Fibroblast of lung (primary cell): Measurements from ENCODE around the gene ACSL3. TPM values are rescaled to one million over a fixed set of nuclear protein-coding genes. Genes with fewer than 3 reads are reported as not detected.
A peak's percentile ranks its signal among the peaks of the same experiment; 100 is the strongest.

Source experiments
- DNase-seq, 2 donors: peaks; one replicate each; pipeline versions ENCODE4 v3.0.0 to v3.0.0-alpha.2; 2010; ENCODE audit warnings: low read depth in 2 of 2
- H2AFZ ChIP-seq: 2 replicates; pipeline ENCODE4 v1.5.1; 2012; ENCODE audit warnings: low read length, control low read depth, inconsistent platforms
- H3K27ac ChIP-seq: 2 replicates; pipeline ENCODE4 v1.5.1; 2011; ENCODE audit warnings: low read length, control low read depth; ENCODE audit not compliant: insufficient read depth
- H3K27me3 ChIP-seq: 2 replicates; pipeline ENCODE4 v1.5.1; 2011; ENCODE audit warnings: mild to moderate bottlenecking, low read length; ENCODE audit not compliant: control insufficient read depth, insufficient read depth
- H3K36me3 ChIP-seq: 2 replicates; pipeline ENCODE4 v1.5.1; 2011; ENCODE audit warnings: low read length; ENCODE audit not compliant: control insufficient read depth, insufficient read depth
- H3K4me1 ChIP-seq: 2 replicates; pipeline ENCODE4 v1.5.1; 2011; ENCODE audit warnings: low read length; ENCODE audit not compliant: control insufficient read depth, insufficient read depth; ENCODE audit errors: extremely low read depth
- H3K4me2 ChIP-seq: 2 replicates; pipeline ENCODE4 v1.5.1; 2011; ENCODE audit warnings: low read length, control low read depth; ENCODE audit not compliant: insufficient read depth; ENCODE audit errors: extremely low read depth
- H3K4me3 ChIP-seq, 4 experiments: fragments of 200-600 bp in 1 of 4; sonication (generic) in 1 of 4; replicated peaks in 1 of 4; 2 replicates each; pipeline ENCODE4 v1.5.1; 2011 to 2016; ENCODE audit warnings: low read length in 4 of 4, low read depth in 3 of 4, mild to moderate bottlenecking in 3 of 4, control low read depth in 2 of 4, inconsistent platforms in 1 of 4, mixed read lengths in 1 of 4; ENCODE audit not compliant: insufficient read depth in 1 of 4; ENCODE audit errors: control extremely low read depth in 1 of 4
- H3K79me2 ChIP-seq: 2 replicates; pipeline ENCODE4 v1.5.1; 2012; ENCODE audit warnings: mild to moderate bottlenecking, low read length, inconsistent platforms; ENCODE audit not compliant: control insufficient read depth, insufficient read depth
- H3K9ac ChIP-seq: 2 replicates; pipeline ENCODE4 v1.5.1; 2011; ENCODE audit warnings: mild to moderate bottlenecking, low read length, control low read depth; ENCODE audit not compliant: insufficient read depth
- H3K9me3 ChIP-seq: 2 replicates; pipeline ENCODE4 v1.5.1; 2012; ENCODE audit warnings: low read depth, low read length; ENCODE audit not compliant: control insufficient read depth, insufficient read depth
- H4K20me1 ChIP-seq: 2 replicates; pipeline ENCODE4 v1.5.1; 2011; ENCODE audit warnings: low read length; ENCODE audit not compliant: control insufficient read depth, insufficient read depth; ENCODE audit errors: extremely low read depth
- CTCF ChIP-seq, 2 donors: IDR thresholded peaks in 1 of 2; conservative IDR thresholded peaks in 1 of 2; 1 replicate in 1 of 2; 2 replicates in 1 of 2; pipeline ENCODE4 v1.5.1; 2011 to 2012; ENCODE audit warnings: low read length in 2 of 2, control low read depth in 1 of 2, inconsistent platforms in 1 of 2, low read depth in 1 of 2, mild to moderate bottlenecking in 1 of 2
- EZH2 ChIP-seq: IDR thresholded peaks from 2 replicates; pipeline ENCODE4 v1.5.1; 2012; ENCODE audit warnings: low read length, control low read depth, mild to moderate bottlenecking; ENCODE audit errors: missing control alignments
- polyA plus RNA-seq, 2 donors: library from polyadenylated mRNA; depleted of rRNA in 1 of 2; stranded (reverse) in 1 of 2; unstranded in 1 of 2; fragments of >200 nt; gene quantifications; 2 replicates each; pipeline ENCODE4 v1.2.1, GENCODE V29; 2011 to 2012; ENCODE audit warnings: missing spikeins in 1 of 2
- total RNA-seq: library from RNA; depleted of rRNA; stranded (reverse); fragments of >200 nt; gene quantifications from 2 replicates; pipeline ENCODE4 v1.2.1, GENCODE V29; 2014

Gene ACSL3
- total and polyA plus RNA-seq, 2 donors (not counting 1 experiment from before 2014, with no cell fraction given), result 147 to 377 TPM

GRCh38 chr2:222848862-222849261 lies 12.0 kb upstream of the ACSL3 start:
- no peak for DNase-seq
- H3K27ac ChIP-seq, result no peak overlapping the region
- no peaks in the 10 kb centered on the region for H3K27me3 ChIP-seq
- no peaks in the 10 kb centered on the region for H3K4me1 ChIP-seq
- no peaks in the 10 kb centered on the region for H3K36me3 ChIP-seq
- no peaks in the 10 kb centered on the region for H4K20me1 ChIP-seq
- TF ChIP-seq CTCF (conservative IDR thresholded peaks at IDR 0.05 in 1 of 2, IDR thresholded peaks at IDR 0.05 in 1 of 2; ENCODE audit: low read depth in 1 of 2, low read length in 2 of 2), result no peak
- TF ChIP-seq EZH2, result no peak
- no peak overlapping the region for H3K9ac ChIP-seq
- no peaks in the 10 kb centered on the region for H3K79me2 ChIP-seq
- no peak overlapping the region for H3K4me3 ChIP-seq
- no peak overlapping the region for H3K4me2 ChIP-seq
- no peaks in the 10 kb centered on the region for H3K9me3 ChIP-seq
- H2AFZ ChIP-seq, result no peak overlapping the region

- H3K27ac ChIP-seq, result no peak overlapping the region
- no peaks in the 10 kb centered on the region for H3K9me3 ChIP-seq
- H4K20me1 ChIP-seq, result no peaks in the 10 kb centered on the region
- H3K4me2 ChIP-seq, result no peak overlapping the region
- H3K36me3 ChIP-seq, result no peaks in the 10 kb centered on the region
- H2AFZ ChIP-seq, result no peak overlapping the region
- no peak overlapping the region for H3K9ac ChIP-seq
- H3K79me2 ChIP-seq, result no peaks in the 10 kb centered on the region
- H3K27me3 ChIP-seq, result no peaks in the 10 kb centered on the region
- TF ChIP-seq EZH2 (no peak), CTCF (conservative IDR thresholded peaks at IDR 0.05 in 1 of 2, IDR thresholded peaks at IDR 0.05 in 1 of 2; ENCODE audit: low read depth in 1 of 2, low read length in 2 of 2) (no peak)
- peak in 1 of 2 donors; percentile 52 for DNase-seq
- no peak overlapping the region for H3K4me3 ChIP-seq
- no peaks in the 10 kb centered on the region for H3K4me1 ChIP-seq
These were observed 8.7 kb upstream of the ACSL3 start for GRCh38 chr2:222851956-222852617.

- Histone ChIP-seq H4K20me1 (no peaks in the 10 kb centered on the region), H3K27ac (no peak overlapping the region), H3K4me3 (no peak overlapping the region), H3K36me3 (no peaks in the 10 kb centered on the region), H3K27me3 (no peaks in the 10 kb centered on the region), H3K9ac (no peak overlapping the region), H3K4me2 (no peak overlapping the region), H2AFZ (no peak overlapping the region), H3K4me1 (peaks cover 5% of the 10 kb centered on the region), H3K9me3 (no peaks in the 10 kb centered on the region), H3K79me2 (no peaks in the 10 kb centered on the region)
- DNase-seq, result no peak
- no peak for TF ChIP-seq EZH2
- no peak for TF ChIP-seq CTCF (conservative IDR thresholded peaks at IDR 0.05 in 1 of 2, IDR thresholded peaks at IDR 0.05 in 1 of 2; ENCODE audit: low read depth in 1 of 2, low read length in 2 of 2)
These were observed 5.8 kb upstream of the ACSL3 start for GRCh38 chr2:222854773-222855700.
